HG02973 (cell line): Measurements from ENCODE around the gene HELQ.

ENCODE experiments used
- ATAC-seq: cut with Tn5 transposase; IDR thresholded peaks from one replicate; pipeline ENCODE4 v1.9.1; 2021; ENCODE audit warnings: moderate library complexity; ENCODE audit not compliant: unreplicated experiment

The HELQ gene

GRCh38 chr4:83371235-83371634 lies 84.4 kb downstream of the HELQ start:
- no peak for ATAC-seq

- ATAC-seq = no peak
Measured at GRCh38 chr4:83370640-83370906, 85.0 kb downstream of the HELQ start.

DNA sequence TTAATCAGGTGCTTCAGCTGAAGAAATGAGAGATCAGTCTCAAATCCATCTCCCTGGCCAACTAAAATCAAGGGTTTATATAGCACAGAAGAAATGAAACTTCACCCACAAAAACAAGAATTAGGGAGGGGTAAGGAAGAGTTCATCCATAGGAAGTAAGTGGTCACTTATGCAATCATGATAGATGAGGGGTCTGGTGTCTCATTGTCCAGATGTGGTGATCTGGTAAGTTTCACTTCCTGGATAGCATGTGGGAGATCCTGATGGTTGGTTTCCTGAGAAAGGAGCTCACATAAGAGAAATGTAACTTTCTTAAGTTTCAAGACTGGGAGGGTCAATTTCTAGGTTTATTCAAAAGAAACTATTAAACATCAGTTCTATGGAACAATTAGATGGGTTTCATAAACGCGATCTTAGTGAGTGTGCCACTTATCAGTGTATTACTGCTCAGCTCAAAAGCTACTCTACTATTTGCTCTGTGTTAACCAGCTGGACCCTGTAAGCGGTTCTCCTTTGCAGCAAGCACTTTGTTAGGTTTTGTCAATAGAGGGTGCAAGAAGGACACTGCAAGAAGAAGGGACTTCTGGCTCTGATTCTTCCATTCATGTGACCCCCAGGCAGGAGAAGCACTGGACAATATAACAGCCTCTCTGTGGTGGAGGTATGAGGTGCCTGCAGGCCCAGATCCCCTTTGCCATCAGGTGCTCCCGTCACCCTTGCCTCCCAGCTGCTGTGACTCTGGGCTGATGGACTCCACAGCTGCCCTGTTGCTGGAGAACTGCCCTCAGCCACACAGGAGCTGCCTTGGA lies 85.6 kb downstream of the HELQ start:
- no peak for ATAC-seq

GRCh38 chr4:83364312-83364711 lies 91.3 kb downstream of the HELQ start:
- ATAC-seq = no peak

GRCh38 chr4:83362492-83363329 lies 92.9 kb downstream of the HELQ start:
- ATAC-seq = no peak

DNA sequence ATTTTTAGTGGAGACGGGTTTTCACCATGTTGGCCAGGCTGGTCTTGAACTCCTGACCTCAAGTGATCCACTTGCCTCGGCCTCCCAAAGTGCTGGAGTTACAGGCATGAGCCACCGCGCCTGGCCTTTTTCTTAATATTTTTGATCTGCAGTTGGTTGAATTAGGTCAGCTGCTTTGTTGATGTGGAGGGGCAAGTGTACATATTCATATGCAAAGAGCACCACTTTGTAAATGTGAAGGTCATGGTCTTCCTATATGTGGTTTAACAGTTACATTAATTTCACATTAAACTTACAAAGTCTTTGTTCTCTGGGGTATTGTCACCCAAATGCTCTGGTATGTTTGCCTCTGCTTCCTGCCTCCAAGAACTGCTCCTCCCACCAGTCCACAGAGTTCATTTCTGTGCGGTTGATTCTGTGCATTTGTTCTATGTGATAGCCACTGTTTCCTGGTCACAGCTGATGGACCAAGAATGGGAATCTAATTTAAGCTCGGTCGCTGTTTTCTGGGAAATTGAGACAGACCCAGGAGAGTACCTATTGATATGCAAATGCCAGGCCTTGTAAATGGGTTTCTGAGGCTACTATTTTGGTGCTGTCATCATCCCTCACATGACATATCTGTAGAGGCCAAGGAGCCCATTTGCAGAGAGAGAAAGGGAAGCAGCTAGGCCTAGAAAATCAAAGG lies 94.1 kb downstream of the HELQ start:
- no peak for ATAC-seq

DNA sequence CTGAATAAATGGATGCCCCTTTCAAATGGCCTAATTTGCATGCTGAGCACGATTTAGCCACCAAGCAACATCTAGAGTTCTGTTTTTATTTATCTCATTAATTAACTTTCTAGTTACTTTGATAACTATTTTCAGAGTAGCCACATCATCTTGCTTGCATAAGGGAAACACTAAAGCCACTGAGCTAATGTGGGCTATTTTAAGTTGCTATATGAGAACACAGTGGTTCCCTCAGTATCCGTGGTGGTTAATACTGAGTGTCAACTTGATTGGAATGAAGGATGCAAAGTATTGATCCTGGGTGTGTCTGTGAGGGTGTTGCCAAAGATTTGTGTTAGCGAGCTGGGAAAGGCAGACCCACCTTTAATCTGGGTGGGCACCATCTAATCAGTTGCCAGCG lies 95.6 kb downstream of the HELQ start:
- ATAC-seq = no peak

GRCh38 chr4:83358410-83358809 lies 97.2 kb downstream of the HELQ start:
- no peak for ATAC-seq
